ENCODE data around the gene ENPP1.

Gene ENPP1

DNA sequence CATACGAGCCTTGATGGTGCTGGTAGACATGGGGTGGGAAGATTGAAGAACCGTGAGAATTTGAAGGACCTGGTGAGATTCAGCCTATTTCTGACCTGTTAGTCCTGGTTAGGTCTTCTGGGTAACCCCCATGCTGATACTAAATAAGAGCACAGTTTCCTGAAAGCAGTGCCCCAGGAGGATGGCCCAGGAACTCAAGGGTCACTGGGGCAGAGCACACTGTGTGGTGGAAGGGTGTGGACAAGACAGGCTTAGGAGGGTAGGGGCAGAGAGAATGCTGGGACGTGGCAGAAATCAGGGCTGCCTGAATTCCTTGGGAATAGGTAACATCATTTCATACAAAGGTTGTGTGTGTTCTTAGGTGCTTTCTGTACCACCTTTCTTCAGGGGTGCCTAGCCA, 31.9 kb upstream of the ENPP1 start:
- no peak for TF ChIP-seq CTCF (IDR thresholded peaks at IDR 0.05; ENCODE audit: low read depth, low read length)
- DNase-seq (ENCODE audit: extremely low read depth, low read depth), result no peak

DNA sequence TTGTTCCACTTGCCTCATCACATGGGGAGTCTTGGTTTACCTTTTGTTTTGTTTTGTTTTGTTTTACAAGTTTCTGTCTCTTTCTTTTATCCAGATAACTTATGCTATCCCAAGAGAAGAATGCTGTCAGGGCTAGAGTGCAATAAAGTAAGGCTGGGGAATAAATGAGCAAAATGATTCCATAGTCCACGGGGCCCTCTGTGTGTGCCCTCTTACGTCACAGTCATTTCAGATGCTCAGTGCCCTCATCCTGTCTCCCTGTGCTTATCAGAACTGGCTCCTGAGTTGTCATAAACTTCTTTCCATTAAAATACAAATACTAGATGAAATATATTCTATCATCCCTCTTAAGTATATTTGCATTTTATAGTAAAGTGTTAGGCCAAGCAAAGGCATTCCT, 30.8 kb upstream of the ENPP1 start:
- no peak for DNase-seq (ENCODE audit: extremely low read depth, low read depth)
- no peak for TF ChIP-seq CTCF (IDR thresholded peaks at IDR 0.05; ENCODE audit: low read depth, low read length)

DNA sequence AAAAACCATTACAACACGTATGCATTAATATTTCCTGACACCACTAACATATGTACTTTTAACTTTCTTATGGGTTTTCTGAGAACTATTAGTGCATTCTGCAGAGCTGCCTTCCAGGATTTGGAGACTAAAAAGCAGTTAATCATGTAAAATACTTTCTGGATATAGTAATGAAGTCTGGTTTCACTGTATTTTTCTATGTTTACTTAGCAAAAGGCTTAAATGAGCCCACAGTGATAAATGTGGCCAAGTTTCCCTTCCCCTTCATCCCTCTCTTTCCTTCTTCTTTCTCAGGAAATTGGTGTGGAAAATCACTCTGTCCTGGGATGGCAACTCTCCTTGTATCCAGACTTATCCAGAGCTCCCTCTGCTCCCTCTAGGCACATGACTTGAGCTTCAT, 29.7 kb upstream of the ENPP1 start:
- TF ChIP-seq CTCF (IDR thresholded peaks at IDR 0.05; ENCODE audit: low read depth, low read length), result no peak
- DNase-seq (ENCODE audit: extremely low read depth, low read depth), result no peak

- no peak for DNase-seq (ENCODE audit: extremely low read depth, low read depth)
- TF ChIP-seq CTCF (IDR thresholded peaks at IDR 0.05; ENCODE audit: low read depth, low read length), result no peak
Measured at GRCh38 chr6:131779304-131779703, 28.5 kb upstream of the ENPP1 start.

DNA sequence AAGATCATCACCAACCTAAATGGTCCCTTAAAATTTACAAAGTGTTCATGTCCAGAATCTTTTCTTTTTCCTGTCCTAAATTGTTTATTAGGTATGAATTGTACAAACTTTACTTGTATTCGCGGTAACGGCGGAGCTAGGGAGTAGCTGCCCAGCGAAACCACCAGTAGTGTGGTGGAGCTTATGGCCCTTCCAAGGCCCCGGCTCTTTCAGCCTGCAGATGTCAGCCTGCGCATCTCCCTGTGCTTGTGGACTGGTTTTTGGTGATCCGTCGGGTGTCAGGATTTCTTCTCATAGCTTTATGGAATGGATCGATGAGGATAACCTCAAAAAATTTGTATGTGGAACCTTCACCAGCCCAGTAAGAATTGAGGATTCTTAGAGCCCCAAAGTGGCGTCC, 27.2 kb upstream of the ENPP1 start:
- TF ChIP-seq CTCF (IDR thresholded peaks at IDR 0.05; ENCODE audit: low read depth, low read length), result no peak

DNA sequence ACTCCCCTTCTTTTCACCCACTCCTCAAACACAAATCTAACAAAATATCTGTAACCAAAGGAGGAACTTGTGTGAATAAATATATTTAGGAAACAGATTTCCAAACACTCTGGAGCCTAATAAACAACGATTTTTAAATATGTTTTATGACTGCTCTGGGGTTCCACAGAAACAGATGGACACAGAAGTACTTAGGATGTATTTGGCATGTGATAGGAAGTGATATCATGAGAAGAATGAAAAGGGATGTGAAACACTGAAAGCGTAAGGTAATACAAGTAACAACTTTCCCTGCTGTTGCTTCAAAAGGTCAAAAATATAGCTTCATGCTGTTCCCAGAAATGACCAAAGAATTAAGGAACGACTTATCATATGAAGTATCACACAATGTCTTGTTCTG, 26.1 kb upstream of the ENPP1 start:
- no peak for DNase-seq (ENCODE audit: extremely low read depth, low read depth)
- no peak for TF ChIP-seq CTCF (IDR thresholded peaks at IDR 0.05; ENCODE audit: low read depth, low read length)

More for the DNA sequence above, 27.2 kb upstream of the ENPP1 start:
- no peak for DNase-seq (ENCODE audit: extremely low read depth, low read depth)

GRCh38 chr6:131782764-131783163, 25.1 kb upstream of the ENPP1 start:
- no peak for DNase-seq (ENCODE audit: extremely low read depth, low read depth)
- TF ChIP-seq CTCF (IDR thresholded peaks at IDR 0.05; ENCODE audit: low read depth, low read length), result no peak
